Hepatocyte (in vitro differentiated cells): ENCODE data around the gene CREB3.

Experiments used
- EZH2 ChIP-seq: fragments of 200-600 bp; sonication (generic); IDR thresholded peaks from 2 replicates; pipeline ENCODE4 v1.6.1; 2016; ENCODE audit warnings: antibody characterized with exemption, mild to moderate bottlenecking, borderline replicate concordance
- EZH2phosphoT487 ChIP-seq: fragments of 200-600 bp; sonication (generic); IDR thresholded peaks from one replicate; pipeline ENCODE4 v1.6.1; 2018; ENCODE audit warnings: antibody characterized with exemption, mild to moderate bottlenecking, low read depth, moderate library complexity; ENCODE audit not compliant: unreplicated experiment, severe bottlenecking
- TF ChIP-seq, protein P1 (sequence below): fragments of 200-600 bp; sonication (generic); IDR thresholded peaks from 2 replicates; pipeline ENCODE4 v1.5.1; 2016; ENCODE audit warnings: antibody characterized with exemption, mild to moderate bottlenecking; ENCODE audit not compliant: poor library complexity

DNA sequence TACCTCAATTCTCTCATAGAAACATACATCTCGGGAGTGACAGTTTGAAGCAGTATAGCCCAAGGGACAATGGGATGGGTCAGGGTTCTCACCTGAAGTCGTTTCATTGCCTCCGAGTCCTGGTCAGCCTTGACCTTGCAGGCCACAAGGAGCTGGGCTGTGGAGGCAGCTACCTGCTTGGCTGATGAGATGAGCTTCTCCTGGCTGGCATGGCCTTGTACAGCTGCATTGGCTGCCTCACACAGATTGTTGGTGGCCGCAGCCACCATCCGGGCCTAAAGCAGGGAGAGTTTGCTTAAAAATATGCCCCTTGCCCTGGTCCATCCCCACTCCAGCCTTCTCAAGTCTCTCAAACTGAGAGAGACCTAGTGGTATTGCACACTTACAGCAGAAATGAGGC is 34.2 kb upstream of the CREB3 start:
- TF ChIP-seq, protein P1, sequence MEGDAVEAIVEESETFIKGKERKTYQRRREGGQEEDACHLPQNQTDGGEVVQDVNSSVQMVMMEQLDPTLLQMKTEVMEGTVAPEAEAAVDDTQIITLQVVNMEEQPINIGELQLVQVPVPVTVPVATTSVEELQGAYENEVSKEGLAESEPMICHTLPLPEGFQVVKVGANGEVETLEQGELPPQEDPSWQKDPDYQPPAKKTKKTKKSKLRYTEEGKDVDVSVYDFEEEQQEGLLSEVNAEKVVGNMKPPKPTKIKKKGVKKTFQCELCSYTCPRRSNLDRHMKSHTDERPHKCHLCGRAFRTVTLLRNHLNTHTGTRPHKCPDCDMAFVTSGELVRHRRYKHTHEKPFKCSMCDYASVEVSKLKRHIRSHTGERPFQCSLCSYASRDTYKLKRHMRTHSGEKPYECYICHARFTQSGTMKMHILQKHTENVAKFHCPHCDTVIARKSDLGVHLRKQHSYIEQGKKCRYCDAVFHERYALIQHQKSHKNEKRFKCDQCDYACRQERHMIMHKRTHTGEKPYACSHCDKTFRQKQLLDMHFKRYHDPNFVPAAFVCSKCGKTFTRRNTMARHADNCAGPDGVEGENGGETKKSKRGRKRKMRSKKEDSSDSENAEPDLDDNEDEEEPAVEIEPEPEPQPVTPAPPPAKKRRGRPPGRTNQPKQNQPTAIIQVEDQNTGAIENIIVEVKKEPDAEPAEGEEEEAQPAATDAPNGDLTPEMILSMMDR, result no peak
- TF ChIP-seq EZH2 (no peak), EZH2phosphoT487 (no peak)
